GM19397 (cell line): ENCODE data around the gene CHRNA9.
"Not testable (repeated sequence)": the region's sequence is repeated elsewhere in the genome, so short reads cannot be mapped to it uniquely, and the experiment has no call there.

Experiments
- ATAC-seq: cut with Tn5 transposase; IDR thresholded peaks from one replicate; pipeline ENCODE4 v1.9.1; 2021; ENCODE audit warnings: mild to moderate bottlenecking, moderate library complexity; ENCODE audit not compliant: unreplicated experiment

The CHRNA9 gene, protein sequence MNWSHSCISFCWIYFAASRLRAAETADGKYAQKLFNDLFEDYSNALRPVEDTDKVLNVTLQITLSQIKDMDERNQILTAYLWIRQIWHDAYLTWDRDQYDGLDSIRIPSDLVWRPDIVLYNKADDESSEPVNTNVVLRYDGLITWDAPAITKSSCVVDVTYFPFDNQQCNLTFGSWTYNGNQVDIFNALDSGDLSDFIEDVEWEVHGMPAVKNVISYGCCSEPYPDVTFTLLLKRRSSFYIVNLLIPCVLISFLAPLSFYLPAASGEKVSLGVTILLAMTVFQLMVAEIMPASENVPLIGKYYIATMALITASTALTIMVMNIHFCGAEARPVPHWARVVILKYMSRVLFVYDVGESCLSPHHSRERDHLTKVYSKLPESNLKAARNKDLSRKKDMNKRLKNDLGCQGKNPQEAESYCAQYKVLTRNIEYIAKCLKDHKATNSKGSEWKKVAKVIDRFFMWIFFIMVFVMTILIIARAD

DNA sequence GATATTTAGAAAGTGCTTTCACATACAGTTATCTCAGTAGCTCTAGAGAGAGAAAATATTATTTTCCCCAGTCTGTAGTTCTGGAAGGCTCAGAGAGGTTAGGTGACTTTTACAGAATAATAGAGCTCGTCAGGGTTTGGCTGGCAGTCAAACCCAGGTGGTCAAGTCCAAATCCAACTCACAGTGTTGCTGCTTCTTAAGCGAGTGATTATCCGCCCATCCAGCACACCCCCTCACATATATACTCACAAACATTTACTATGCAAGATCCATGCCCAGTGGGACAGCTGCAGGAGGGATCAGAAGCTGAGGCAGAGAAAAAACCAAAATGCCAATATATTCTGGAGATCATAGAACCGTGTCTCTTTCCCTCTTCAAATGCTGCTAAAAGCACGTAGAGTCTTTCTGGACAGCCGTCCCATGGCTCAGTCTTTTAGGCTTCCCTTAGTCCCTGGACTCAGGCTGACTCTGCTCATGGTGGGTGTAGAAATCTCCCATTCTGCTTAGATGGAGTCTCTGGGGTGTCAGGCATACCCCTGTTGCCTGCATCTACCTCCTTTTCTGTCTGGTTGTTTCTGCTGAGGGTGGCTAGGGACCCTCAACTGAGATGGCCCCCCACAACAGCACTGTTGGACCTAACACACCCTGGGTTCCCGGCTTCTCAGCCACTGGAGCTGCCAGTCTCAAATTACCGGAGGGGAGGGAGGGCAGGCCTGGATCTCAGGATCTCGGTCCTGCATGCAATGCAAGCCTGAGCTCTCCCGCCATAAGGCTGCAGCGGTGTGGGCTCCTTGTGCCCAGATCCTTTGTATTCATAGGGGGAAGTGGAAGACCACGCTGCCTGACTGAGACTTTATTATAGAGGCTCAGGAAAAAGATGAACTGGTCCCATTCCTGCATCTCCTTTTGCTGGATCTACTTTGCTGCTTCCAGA lies at the start of gene CHRNA9:
CHRNA9 (plus strand) TSS at position 743 of the 934 bp plus-strand sequence; CDS start at position 878, 135 bp downstream.
- no peak for ATAC-seq

DNA sequence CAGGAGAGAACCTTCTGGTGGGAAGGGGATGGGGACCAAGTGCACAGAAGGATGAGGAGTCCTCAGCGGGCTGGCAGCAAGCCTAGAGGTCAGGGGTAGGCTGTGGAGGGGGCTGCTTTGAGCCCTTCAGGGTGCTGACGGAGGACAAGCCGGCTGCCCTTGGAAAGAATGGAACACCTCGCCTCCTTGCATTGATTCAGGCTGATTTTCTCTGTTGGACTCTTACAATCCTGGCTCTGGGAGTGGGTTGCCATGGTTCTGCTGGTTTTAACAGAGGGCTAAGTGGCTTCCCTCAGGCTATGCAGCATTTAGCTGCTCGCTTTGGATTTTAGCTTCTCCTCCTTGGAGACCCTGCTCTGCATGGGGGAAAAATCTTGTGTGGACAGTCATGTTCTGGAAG lies 49.4 kb upstream of the CHRNA9 start:
- no peak for ATAC-seq

DNA sequence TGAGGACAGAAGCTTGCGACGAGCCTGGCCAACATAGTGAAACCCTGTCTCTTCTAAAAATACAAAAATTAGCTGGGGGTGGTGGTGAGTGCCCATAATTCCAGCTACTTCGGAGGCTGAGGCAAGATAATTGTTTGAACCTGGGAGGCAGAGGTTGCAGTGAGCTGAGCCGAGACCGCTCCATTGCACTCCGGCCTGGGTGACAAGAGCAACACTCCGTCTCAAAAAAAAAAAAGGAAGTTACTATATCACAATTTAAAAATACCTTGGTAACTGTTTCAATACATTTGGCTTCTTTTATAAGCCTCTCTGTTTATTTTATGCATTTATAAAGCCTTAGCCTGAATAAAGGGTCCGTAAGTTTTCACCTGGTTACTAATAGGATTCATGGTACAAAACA lies 46.6 kb upstream of the CHRNA9 start:
- ATAC-seq: no peak

DNA sequence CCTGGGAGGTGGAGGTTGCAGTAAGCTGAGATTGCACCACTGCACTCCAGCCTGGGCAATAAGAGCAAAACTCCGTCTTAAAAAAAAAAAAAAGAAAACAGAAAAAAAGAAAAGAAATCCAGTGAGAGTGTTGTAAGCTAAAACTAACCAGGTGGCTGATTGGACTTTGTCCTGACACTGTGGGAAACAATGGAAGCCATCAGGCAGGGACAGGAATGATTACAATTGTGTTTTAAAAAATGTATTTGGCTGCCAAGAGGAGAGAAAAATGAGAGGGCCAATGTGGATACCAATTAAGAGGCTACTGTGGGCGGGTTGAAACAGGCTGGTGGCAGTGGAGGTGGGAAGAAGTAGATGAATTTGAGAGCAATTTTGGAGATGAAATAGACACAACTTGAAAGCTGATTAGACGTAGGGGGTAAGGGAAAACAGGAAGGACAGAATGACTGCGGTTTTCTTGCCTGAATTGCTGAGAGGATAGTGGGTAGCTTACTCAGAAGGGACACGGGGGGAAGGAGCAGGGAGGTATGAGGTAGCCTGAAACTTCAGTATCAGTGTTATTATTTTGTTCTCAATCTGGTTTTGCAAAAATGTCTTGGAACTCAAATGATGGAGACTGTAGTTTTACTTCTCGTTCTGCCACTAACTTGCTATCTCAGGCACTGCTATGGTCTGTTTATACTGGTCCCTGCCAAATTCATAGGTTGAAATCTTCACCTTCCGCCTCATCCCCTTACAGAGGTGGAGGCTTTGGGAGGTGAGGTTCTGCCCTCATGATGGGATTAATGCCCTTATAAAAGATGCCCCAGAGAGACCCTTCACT lies 45.6 kb upstream of the CHRNA9 start:
- peak; percentile 53 for ATAC-seq

DNA sequence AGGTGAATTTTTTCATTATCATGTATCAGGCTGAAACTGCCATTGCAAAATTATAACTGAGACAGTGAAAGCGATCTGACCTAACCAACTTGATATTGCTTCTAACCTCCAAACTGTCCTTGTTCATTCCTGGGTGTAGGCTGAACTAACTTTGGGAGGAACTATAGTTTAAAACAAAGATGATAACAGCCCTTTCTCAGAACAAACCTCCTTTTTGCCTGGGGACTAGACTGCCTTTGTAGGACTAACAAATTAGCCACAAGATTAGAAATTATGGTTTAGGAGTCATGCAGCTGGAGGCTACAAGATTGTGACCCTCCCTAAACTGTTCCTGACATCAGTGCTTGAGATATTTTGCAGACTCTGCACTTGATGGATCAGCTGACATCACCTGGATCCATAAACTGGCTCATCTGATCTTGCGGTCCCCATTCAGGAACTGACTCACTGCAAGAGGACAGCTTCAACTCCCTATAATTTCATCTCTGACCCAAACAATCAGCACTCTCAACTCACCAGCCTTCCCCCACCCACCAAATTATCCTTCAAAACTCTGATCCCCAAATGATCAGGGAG lies 44.4 kb upstream of the CHRNA9 start:
- ATAC-seq: not testable (repeated sequence)

DNA sequence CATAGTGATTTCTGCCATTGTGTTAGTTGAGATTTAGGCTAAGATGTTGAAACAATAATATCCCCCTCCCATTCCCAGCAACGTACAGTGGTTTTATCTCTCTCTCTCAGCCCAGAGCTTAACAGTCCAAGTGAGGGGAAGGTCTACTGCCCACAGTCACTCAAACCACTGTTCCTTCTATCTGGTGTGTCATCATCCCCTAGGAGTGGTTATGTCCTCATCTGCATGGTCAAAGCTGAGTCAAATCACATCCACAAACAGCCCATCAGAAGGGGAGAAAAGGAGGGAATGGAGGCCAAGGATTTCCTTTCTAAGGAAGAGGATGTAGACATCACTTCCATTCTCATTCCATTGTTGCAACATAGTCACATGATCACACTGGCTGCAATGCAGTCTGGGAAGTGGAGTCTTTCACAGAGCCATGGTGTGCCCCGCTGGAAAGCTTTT lies 42.8 kb upstream of the CHRNA9 start:
- ATAC-seq: no peak

DNA sequence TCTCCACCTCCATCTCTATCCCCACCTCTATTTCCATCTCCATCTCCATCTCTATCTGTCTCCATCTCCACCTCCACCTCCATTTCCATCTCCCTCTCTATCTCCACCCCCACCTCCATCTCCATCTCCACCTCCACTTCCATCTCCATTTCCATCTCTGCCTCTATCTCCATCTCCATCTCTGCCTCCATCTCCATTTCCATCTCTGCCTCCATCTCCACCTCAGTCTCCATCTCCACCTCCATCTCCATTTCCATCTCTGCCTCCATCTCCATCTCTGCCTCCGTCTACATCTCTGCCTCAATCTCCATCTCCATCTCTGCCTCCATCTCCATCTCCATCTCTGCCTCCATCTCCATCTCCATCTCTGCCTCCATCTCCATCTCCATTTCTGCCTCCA lies 40.8 kb upstream of the CHRNA9 start:
- ATAC-seq: no peak

- ATAC-seq: not testable (repeated sequence)
These were observed 40.1 kb upstream of the CHRNA9 start for GRCh38 chr4:40295030-40295429.

- ATAC-seq: no peak
These were observed 39.6 kb upstream of the CHRNA9 start for GRCh38 chr4:40295572-40295971.

GRCh38 chr4:40299126-40299525 lies 36.0 kb upstream of the CHRNA9 start:
- ATAC-seq: no peak

DNA sequence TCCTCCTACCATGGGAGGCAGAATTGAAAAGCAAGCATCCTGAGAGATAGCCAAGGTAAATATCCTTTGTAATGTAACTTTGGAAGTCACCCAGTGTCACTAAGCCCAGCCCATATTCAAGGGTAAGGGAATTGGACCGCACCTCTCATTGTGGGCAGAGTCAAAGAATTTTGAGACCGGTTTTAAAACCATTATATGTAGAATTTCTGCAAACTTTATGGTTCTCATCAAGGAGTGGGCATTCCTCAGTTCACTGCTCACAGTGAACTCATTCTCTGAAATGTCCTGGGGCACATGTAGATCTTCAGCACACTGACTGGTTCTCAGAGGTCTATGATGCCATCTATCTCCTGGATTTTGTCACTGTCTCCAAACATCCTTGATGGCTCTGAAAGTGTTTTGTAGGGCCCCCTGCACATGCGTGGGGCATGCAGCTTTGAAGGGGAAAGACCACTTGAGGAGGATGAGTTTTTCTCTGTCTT lies 35.3 kb upstream of the CHRNA9 start:
- ATAC-seq: no peak

DNA sequence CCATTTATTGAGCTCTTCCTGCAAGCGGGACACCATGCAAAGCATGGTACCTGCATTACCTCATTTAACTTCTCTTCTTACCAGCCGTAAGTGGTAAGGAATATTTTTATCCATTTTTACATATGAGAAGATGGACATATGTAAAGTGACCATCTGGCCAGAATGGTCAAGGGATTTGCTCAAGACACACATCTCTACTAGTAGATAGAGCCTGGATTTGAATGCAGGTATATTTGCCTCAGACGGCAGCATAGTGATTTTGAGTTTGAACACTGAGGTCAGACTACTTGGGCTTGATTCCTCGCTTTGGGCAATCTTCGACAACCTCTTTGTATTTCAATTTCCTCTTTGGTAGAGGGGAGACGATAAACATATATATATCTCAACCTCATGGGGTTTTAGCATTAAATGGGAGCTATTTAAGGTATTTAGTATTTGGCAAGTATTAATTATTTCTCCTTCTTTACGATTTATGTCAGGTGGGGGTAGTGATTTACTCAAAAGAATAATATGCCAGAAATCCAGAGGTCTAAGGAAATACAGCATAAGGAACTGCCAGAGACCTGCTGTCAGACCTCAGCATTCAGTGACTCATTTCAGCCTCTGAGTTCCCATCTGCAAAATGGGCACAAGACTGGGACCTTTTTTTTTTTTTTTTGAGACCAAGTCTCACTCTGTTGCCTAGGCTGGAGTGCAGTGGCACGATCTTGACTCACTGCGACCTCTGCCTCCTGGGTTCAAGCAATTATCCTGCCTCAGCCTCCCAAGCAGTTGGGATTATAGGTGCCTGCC lies 34.6 kb upstream of the CHRNA9 start:
- no peak for ATAC-seq

- peak; percentile 64 for ATAC-seq
These were observed 33.5 kb upstream of the CHRNA9 start for GRCh38 chr4:40301603-40302002.

DNA sequence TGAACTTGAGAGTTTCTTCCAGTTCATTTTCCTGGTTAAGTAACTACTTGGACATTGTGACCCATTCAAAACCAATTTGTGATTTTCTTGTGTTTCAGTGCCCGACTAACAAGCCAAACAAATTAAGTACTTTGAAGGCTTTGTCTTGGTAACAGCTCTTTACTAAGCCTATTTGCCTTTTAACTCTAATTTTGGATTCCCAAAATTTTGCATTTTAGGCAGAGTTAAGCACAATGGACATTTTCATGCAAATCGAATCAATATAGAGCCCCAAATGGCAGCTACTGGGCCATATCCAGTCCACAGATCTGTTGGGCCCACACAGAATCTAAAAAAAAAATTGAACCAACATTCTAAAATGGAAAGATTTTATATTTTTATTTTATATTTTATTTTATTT lies 31.4 kb upstream of the CHRNA9 start:
- ATAC-seq: no peak

GRCh38 chr4:40305328-40306170 lies 29.6 kb upstream of the CHRNA9 start:
- peak; percentile 50 for ATAC-seq

GRCh38 chr4:40306226-40306625 lies 28.9 kb upstream of the CHRNA9 start:
- ATAC-seq: no peak

- no peak for ATAC-seq
These were observed 28.2 kb upstream of the CHRNA9 start for GRCh38 chr4:40306976-40307375.
